Glutamatergic neuron (in vitro differentiated cells): ENCODE results near the gene TRIM73. TPM values are rescaled to one million over a fixed set of nuclear protein-coding genes. Genes with fewer than 3 reads are reported as not detected.
"Not testable (repeated sequence)": the region's sequence is repeated elsewhere in the genome, so short reads cannot be mapped to it uniquely, and the experiment has no call there.

Source experiments
- DNase-seq: peaks from one replicate; pipeline ENCODE4 v3.0.0; 2022
- H3K27ac Mint-ChIP-seq: one replicate; pipeline ENCODE4 v1.8.0; 2020; ENCODE audit warnings: mild to moderate bottlenecking, mixed read lengths, inconsistent platforms; ENCODE audit not compliant: unreplicated experiment
- H3K27me3 Mint-ChIP-seq: one replicate; pipeline ENCODE4 v1.8.0; 2020; ENCODE audit warnings: mild to moderate bottlenecking, moderate library complexity, mixed read lengths, inconsistent platforms; ENCODE audit not compliant: unreplicated experiment
- H3K36me3 Mint-ChIP-seq: one replicate; pipeline ENCODE4 v1.8.0; 2020; ENCODE audit warnings: mild to moderate bottlenecking, mixed read lengths, inconsistent platforms; ENCODE audit not compliant: unreplicated experiment
- H3K4me1 Mint-ChIP-seq: one replicate; pipeline ENCODE4 v1.8.0; 2020; ENCODE audit warnings: mild to moderate bottlenecking, low read depth, mixed read lengths, inconsistent platforms; ENCODE audit not compliant: unreplicated experiment
- H3K4me3 Mint-ChIP-seq: one replicate; pipeline ENCODE4 v1.8.0; 2020; ENCODE audit warnings: mild to moderate bottlenecking, mixed read lengths, inconsistent platforms; ENCODE audit not compliant: unreplicated experiment
- H3K9me3 Mint-ChIP-seq: one replicate; pipeline ENCODE4 v1.8.0; 2020; ENCODE audit warnings: mild to moderate bottlenecking, moderate library complexity, mixed read lengths, inconsistent platforms; ENCODE audit not compliant: unreplicated experiment
- long read RNA-seq: library from polyadenylated mRNA; unstranded; transcript quantifications from one replicate; pipeline ENCODE4 v2.0.0, GENCODE V29; 2020; ENCODE audit not compliant: unreplicated experiment
- total RNA-seq: library from RNA; stranded (reverse); fragmentation: NEBNext Ultra II Directional; extraction: Animal tissue kit (Norgen Biotek cat#: 25700); gene quantifications from one replicate; pipeline ENCODE4 v1.2.1, GENCODE V29; 2021; ENCODE audit not compliant: unreplicated experiment

The TRIM73 gene
- 11.2 TPM for total RNA-seq
- long read RNA-seq, result 0 reads

DNA sequence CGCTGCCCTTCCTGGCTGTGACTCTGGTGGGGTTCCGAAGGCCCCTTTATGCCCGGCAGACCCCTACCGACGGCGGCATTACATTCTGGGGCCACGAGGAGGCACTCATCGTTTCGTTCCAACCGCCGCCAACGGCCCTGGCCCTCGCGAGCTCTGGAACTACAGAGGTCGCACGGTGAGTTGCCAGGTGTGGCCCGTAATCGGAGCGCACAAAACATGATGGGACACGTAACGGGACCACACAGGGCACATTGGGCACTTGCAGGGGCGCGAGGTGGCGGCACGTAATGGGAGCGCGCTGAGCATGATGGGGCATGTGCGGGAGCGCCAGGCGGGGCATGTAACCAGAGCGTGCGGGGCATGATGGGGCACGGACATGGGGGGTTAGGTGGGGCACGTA lies at the start of gene TRIM73:
TRIM73 (plus strand) TSS at position 301 of the 400 bp plus-strand sequence. CDS start 3,305 bp downstream, outside the sequence.
- not testable (repeated sequence) for H3K27ac Mint-ChIP-seq, H3K27me3 Mint-ChIP-seq, DNase-seq, H3K36me3 Mint-ChIP-seq, H3K9me3 Mint-ChIP-seq, H3K4me1 Mint-ChIP-seq, H3K4me3 Mint-ChIP-seq

- not testable (repeated sequence) for H3K27ac Mint-ChIP-seq, H3K36me3 Mint-ChIP-seq, H3K27me3 Mint-ChIP-seq, H3K9me3 Mint-ChIP-seq, H3K4me1 Mint-ChIP-seq
- peak overlapping the region; percentile 87 for H3K4me3 Mint-ChIP-seq
- peak; percentile 61 for DNase-seq
Observed at GRCh38 chr7:75358671-75359541, 36.5 kb upstream of the TRIM73 start.

- not testable (repeated sequence) for H3K4me3 Mint-ChIP-seq, H3K9me3 Mint-ChIP-seq, H3K27ac Mint-ChIP-seq, H3K36me3 Mint-ChIP-seq, H3K4me1 Mint-ChIP-seq, H3K27me3 Mint-ChIP-seq
- DNase-seq, result peak; percentile 13
Observed at GRCh38 chr7:75359542-75359848, 35.9 kb upstream of the TRIM73 start.

GRCh38 chr7:75364079-75364478 lies 31.4 kb upstream of the TRIM73 start:
- not testable (repeated sequence) for H3K27me3 Mint-ChIP-seq, H3K4me1 Mint-ChIP-seq, H3K27ac Mint-ChIP-seq, H3K4me3 Mint-ChIP-seq, H3K36me3 Mint-ChIP-seq, DNase-seq, H3K9me3 Mint-ChIP-seq

DNA sequence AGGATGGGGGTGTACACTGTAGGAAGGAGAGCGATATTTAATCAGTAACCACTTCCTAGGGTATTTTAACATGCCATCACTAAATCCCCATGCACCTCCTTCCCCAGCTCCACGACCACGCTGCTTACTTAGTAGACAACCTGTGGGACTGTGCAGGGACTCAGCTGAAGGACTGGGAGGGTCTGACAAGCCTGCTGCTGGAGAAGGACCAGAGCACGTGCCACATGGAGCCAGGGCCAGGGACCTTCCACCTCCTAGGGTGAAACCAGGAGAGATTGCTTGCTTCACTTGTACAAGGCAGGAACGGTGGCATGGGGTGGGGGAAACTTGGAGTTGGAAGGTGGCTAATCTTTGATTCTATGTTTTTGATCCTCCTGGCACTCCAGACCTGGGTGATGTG lies 28.8 kb upstream of the TRIM73 start:
- not testable (repeated sequence) for H3K4me1 Mint-ChIP-seq, H3K27ac Mint-ChIP-seq, H3K27me3 Mint-ChIP-seq, H3K36me3 Mint-ChIP-seq, H3K9me3 Mint-ChIP-seq, H3K4me3 Mint-ChIP-seq, DNase-seq

DNA sequence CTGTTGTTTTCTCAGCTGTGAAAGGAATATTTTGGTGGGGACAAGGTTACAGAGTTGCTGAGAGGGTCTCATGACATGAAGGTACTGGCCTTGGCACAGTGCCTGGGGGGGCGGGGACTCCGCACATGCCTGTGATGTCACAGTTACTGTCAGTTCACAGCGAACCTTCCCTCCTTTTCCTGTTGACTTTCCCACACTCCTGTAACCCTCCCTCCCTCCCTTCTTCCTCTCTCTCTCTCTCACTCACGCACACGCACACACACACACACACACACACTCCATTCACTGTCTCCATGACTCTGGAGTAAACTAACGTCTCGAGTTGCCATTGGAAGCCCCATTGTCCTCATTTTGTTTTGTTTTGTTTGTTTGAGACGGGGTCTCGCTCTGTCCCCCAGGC lies 28.1 kb upstream of the TRIM73 start:
- DNase-seq, H3K36me3 Mint-ChIP-seq, H3K9me3 Mint-ChIP-seq, H3K4me1 Mint-ChIP-seq, H3K27me3 Mint-ChIP-seq, H3K4me3 Mint-ChIP-seq, H3K27ac Mint-ChIP-seq: not testable (repeated sequence)

DNA sequence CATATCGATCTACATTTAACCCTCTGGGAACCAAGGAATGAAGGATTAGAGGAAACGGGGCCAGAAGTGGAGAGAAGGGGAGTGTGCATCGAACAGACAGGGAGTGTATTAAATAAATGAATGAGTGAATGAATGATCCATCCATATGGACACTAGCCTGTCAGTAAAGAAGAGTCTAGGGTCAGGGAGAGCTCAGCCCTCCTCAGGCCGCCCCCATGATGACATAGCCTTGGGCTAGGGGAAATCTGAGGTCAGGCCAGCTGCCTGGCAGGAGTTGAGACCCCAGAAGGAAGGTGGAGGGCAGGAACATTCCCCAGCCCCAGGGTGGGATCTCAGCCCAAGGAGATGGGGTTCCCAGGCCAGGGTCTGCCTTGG lies 21.3 kb upstream of the TRIM73 start:
- H3K4me3 Mint-ChIP-seq, DNase-seq, H3K27me3 Mint-ChIP-seq, H3K9me3 Mint-ChIP-seq, H3K27ac Mint-ChIP-seq, H3K36me3 Mint-ChIP-seq, H3K4me1 Mint-ChIP-seq: not testable (repeated sequence)

DNA sequence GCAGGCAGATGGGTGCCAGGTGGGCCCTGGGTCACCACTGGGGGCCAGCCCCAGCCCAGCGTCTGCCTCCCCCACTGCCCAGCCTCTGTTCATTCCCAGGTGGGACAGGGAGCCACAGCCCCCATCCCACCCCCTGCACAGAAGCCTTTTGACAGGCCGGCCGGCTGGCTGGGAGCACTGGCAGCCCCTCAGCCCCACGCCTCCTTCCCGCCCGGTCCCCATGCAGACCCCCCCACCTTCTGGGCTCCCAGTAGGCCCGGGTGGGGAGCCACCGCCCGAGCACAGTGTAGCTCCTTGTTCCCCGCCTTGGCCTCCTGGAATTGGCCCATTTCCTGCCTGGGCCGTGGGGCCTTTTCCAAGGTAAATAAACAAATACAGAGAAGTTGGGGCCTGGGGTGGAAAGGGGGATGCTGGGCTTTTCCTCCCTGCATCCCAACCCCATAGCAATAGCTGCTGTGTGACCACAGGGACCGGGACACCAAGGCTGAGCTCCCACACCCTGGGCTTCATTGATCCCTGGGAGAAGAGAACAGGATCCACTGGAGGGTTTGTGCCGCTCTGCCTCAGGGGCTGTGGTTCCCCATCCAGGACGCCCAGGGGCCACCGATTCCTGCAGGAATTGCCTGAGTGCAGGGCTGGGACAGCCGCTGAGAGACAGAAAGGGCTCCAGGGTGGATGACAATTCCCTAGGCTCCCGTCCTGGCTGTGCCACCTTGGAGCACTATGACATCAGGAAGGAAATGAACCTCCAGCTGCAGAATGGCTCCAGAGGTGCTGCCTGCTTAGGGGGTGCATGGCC lies 20.7 kb upstream of the TRIM73 start:
- not testable (repeated sequence) for H3K9me3 Mint-ChIP-seq, H3K27ac Mint-ChIP-seq, H3K4me1 Mint-ChIP-seq, H3K4me3 Mint-ChIP-seq, DNase-seq, H3K27me3 Mint-ChIP-seq, H3K36me3 Mint-ChIP-seq

GRCh38 chr7:75393194-75393593 lies 2.2 kb upstream of the TRIM73 start:
- not testable (repeated sequence) for H3K4me3 Mint-ChIP-seq, H3K27ac Mint-ChIP-seq, H3K27me3 Mint-ChIP-seq, H3K9me3 Mint-ChIP-seq, H3K4me1 Mint-ChIP-seq, H3K36me3 Mint-ChIP-seq, DNase-seq

DNA sequence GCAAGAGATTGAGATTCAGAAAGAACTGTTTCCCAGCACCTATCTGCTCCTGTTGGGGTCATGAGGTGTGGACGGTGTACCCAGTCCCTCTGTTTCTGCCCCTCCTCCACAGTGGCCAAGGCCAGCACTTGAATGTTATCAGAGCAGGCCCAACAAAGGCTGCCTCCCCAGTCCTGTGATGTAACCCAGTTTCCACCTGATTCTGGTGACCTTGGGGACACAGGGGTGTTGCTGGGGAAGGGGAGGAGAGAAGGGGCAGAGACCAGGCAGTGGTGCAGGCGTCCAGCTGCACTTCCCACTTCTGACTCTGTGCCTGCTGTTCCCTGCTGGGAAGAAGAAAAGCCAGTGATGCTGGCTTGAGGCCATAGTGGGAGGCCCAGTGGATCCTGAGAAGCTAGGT lies 2.4 kb downstream of the TRIM73 start:
- H3K27ac Mint-ChIP-seq, H3K4me3 Mint-ChIP-seq, H3K4me1 Mint-ChIP-seq, DNase-seq, H3K27me3 Mint-ChIP-seq, H3K9me3 Mint-ChIP-seq, H3K36me3 Mint-ChIP-seq: not testable (repeated sequence)

- not testable (repeated sequence) for H3K27ac Mint-ChIP-seq, H3K27me3 Mint-ChIP-seq, H3K36me3 Mint-ChIP-seq, H3K9me3 Mint-ChIP-seq, H3K4me1 Mint-ChIP-seq, DNase-seq, H3K4me3 Mint-ChIP-seq
Observed at GRCh38 chr7:75398771-75399700, 3.6 kb downstream of the TRIM73 start.

DNA sequence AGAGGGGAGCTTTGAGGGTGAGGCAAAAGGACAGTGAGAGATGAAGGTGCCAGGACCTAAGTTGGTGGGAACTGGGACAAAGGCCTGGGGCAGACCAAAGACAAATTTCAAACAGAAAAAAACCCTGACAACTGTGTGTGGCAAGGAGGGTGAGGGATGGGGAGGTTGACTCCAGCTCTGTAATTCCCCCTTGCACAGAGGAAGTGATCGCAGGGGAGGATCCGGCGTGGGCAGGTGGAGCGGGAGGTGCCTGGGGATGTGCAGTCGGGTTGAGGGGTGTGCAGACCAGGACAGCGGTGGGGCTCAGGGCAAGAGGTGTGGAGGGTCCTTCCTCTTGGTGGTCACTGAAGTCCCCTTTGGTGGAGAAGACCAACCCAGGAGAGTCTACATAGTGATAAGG lies 5.1 kb downstream of the TRIM73 start:
- H3K27ac Mint-ChIP-seq, H3K4me3 Mint-ChIP-seq: not testable (repeated sequence)

More for the DNA sequence above, 5.1 kb downstream of the TRIM73 start:
- H3K36me3 Mint-ChIP-seq, H3K4me1 Mint-ChIP-seq, H3K9me3 Mint-ChIP-seq, DNase-seq, H3K27me3 Mint-ChIP-seq: not testable (repeated sequence)
